ENCODE measurements around the gene CCDC28B.
A peak's percentile ranks its signal among the peaks of the same experiment; 100 is the strongest.

CCDC28B gene

DNA sequence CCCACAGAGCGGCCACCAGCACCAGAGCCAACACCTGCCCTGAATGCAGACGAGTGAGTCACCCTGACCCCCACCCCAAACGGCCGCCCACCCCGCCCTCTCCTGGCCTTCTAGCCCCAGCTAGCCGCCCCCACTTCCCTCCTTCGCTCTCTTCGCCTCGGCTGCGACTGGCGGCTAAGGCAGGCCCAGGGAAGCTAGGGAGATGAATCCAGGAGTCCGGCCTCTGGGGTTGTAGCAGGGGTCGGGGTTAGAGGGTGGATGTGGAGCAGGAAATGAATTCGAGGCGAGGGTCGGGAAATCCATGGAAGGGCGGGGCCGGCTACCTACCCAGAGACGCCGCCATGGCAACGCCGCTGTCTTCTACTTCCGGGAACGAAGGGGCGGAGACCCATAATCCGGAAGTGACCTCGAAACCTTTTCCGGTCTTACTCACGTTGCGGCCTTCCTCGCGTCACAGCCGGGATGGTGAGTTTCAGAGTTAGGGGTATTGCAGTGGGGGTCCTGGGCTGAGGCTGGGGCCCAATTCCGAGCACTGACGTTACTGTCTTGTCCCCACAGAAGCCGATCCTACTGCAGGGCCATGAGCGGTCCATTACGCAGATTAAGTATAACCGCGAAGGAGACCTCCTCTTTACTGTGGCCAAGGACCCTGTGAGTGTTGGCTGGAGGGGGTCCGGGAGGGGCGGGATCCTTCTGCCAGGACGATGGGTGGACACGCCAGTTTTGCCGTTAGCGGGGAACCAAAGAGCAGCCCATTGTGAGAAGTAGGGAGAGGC, 21.8 kb downstream of the CCDC28B start, which contains the start of the genes EIF3I and TMEM234:
EIF3I (plus strand) TSS at position 428 of the 776 bp plus-strand sequence; CDS start at position 463, 35 bp downstream.
TMEM234 (minus strand) TSS at position 374 of the 776 bp plus-strand sequence; CDS start at position 343, 31 bp downstream.
- peak; percentile 81 for DNase-seq (ENCODE audit: low read depth, low spot score)

- no peak for DNase-seq (ENCODE audit: low read depth, low spot score)
These were observed 23.3 kb downstream of the CCDC28B start for GRCh38 chr1:32223683-32224082.

- no peak for DNase-seq (ENCODE audit: low read depth, low spot score)
These were observed 23.9 kb downstream of the CCDC28B start for GRCh38 chr1:32224285-32224684.

DNA sequence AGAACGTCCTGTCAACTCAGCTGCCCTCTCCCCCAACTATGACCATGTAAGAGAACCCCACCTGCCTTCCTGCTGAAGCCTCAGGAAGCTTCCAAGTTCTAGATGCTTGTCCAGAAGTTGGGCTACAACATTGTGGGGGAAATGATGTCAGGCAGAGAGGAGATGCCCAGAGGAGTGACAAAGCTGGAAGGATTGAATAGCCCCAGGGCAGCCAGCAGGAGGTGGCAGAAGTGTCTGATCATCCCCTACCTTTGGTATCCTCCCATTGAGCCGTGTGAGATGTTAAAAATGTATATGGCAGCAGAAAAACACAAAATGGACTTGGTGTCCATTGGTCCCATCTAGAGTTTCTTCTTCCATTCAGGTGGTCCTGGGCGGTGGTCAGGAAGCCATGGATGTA, 28.4 kb downstream of the CCDC28B start:
- DNase-seq (ENCODE audit: low read depth, low spot score): no peak

- no peak for DNase-seq (ENCODE audit: low read depth, low spot score)
These were observed 31.5 kb downstream of the CCDC28B start for GRCh38 chr1:32231843-32232432.

- DNase-seq (ENCODE audit: low read depth, low spot score): no peak
These were observed 32.3 kb downstream of the CCDC28B start for GRCh38 chr1:32232558-32233304.

DNA sequence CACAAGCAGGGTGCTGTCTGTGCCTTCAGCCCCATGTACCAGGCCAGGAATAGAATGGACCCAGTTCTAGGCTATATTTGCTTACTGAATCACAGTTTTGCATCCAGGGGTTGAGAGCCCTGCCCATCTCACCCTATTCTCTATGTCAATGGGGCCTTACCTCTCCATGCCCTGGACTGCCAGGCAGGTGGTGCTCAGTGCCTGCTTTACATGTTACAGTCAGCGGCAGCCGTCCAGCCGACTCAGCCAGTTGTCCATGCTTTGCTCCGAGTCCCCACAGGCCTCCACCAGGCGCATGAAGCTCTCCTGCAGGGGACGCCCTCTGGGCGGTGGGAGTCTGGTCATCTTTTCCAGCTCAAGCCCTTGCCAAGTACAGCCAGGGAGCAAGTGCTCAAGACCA, 34.4 kb downstream of the CCDC28B start:
- DNase-seq (ENCODE audit: low read depth, low spot score): no peak

DNA sequence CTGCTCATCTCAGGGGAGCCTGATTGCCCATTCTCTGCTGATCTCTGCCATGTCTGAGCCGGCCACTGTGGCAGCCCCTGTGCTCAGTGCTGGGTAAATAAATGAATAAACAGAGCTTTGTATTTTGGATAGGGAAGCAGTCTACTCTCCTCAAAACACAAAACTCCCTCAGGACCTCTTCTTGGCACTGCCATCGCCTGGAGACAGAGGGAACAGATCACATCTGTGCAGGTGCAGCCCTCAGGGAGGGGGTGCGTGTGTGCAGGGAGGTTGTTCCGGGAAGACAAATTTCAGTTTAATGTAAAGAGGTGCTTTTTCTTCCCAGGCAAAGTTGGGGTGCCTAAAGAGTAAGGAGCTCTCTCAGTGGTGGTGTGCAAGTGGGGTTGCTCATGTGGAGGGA, 38.9 kb downstream of the CCDC28B start:
- no peak for DNase-seq (ENCODE audit: low read depth, low spot score)

DNA sequence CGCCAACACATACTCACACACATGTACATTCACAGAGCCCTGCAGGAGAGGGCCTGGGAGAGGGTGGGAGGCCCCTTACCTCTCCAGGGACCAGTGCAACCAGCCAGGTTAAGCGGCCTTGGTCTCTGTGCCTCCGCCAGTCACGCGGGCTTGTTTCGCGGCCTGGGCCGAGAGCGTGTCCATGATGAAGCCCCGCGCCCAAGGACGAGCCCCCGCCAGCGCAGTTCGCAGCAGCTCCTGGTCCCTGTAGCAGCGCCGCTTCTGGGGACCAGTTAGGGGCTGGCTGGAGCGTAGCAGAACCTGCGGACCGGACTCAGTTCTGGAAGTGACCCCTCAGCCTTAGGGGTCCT, 39.4 kb downstream of the CCDC28B start:
- DNase-seq (ENCODE audit: low read depth, low spot score): no peak

GRCh38 chr1:32240140-32240951, 40.0 kb downstream of the CCDC28B start:
- no peak for DNase-seq (ENCODE audit: low read depth, low spot score)

DNA sequence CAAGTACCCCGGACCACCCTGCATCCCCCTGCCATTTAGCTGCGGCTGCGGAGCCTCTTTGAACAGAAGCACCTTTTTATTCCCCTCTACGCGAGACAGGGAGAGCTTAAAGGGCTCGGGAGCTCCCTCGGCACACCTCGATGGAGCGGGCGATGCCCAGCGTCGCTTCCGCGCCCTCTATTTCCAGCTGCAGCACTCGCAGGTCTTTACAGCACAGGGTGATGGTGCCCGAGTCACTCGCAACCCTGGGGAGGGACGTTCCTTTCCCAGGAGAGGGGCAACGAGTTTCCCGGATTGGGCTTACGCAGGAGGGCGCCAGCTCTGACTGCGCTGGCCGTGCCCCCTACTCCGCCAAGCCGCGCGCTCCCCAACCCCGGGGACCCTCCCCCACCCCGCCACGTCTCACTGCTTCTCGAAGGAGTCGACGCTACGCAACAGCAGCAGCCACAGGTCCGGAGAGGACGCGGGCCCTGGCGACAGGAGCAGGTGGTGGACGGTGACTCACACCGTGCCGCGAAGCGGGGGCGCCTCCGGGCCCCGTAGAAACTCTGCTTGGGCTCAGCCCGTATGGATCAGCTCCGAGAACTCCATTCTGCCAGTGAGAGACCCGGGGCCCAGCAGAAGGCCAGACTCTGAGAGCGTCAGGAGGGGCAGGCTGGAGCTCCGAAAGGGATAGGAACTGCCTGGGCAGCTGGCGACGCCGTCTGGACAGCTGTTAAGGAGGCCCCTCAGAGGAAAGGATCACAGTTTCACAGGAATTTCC, 40.8 kb downstream of the CCDC28B start:
- no peak for DNase-seq (ENCODE audit: low read depth, low spot score)

DNA sequence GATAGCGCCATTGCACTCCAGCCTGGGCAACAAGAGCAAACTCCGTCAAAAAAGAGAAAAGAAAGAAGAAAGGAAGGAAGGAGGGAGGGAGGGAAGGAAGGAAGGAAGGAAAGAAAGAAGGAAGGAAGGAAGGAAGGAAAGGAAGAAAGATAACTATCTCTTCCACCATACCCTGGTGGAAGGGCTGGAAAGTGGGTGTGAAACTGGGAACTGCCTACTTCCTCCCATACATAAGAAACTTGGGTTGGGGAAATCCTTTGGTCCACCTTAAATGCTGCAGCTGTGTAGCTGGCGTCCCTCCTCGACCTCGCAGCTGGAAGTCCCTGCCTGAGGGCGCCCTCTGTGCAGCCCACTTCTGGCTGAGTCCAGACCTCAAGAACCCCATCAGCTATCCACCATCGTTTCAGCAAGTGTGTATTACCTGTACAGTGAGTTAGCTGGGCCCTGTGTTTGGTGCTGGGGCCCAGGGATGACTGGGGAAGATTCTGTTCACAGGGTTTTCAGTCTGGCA, 42.0 kb downstream of the CCDC28B start:
- no peak for DNase-seq (ENCODE audit: low read depth, low spot score)

DNA sequence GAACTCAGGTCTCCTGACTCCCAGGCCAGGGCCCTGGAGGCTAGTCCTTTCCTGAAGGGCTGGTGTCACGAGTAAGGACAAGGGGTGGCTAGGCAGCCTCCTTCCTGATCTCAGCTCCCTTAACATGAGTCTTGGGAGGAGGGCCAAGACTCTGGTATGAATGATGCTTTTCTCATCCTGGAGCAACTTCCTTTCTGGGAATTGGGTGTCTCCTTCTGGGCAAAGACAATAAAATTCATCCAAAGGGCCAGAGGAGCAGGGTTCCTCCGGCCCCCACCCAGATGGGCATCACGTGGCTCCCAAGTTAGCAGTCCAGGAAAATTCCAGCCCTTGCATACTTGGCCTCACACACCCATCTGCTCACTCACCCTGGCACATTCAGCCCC, 46.5 kb downstream of the CCDC28B start, which contains the start of gene FAM167B:
FAM167B (plus strand) TSS at position 335 of the 386 bp plus-strand sequence. CDS start 200 bp downstream, outside the sequence.
- DNase-seq (ENCODE audit: low read depth, low spot score): no peak

DNA sequence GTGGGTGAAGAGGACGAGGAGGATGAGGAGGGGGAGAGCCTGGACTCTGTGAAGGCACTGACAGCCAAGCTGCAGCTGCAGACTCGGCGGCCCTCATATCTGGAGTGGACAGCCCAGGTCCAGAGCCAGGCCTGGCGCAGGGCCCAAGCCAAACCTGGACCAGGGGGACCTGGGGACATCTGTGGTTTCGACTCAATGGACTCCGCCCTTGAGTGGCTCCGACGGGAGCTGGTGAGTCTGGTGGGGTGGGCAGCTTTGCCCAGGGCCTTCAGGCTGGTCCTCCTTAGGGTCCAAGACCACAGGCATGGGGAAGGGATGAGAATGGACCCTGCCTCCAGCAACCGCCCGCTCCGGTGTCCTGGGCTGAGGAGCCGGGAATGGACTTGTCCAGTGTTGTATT, 47.1 kb downstream of the CCDC28B start:
- no peak for DNase-seq (ENCODE audit: low read depth, low spot score)

DNA sequence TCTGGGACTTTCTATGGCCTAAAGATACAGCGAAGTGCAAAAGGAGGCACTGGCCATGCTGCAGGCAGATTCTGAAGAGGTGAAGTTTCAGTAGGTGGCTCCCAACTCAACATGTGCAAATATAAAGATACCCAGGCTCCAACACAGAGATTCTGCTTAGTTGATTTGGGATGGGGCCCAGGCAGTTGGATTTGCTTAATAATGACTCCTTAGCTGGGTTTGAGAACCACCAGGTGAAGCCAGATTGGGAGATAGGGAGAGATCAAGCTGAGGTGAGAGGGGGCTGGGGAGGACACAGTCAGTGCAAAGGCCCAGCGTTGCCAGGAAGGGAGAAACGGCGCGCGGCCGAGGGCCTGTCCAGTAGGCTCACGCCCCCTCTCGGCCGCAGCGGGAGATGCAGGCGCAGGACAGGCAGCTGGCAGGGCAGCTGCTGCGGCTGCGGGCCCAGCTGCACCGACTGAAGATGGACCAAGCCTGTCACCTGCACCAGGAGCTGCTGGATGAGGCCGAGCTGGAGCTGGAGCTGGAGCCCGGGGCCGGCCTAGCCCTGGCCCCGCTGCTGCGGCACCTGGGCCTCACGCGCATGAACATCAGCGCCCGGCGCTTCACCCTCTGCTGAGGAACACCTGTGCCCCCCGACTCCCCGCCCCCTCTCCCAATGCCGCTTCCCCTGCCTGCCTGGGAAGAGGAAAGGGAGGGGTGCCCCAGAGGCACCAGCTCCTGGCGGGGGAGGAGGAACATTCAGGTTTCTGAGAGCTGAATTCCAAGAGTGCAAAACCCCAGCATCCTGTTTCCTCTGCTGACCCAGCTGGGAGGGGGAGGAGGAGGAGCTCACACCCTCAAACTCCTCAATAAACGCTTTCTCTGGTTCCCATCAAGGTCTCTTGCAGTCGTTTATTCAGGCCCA, 47.8 kb downstream of the CCDC28B start:
- peak; percentile 37 for DNase-seq (ENCODE audit: low read depth, low spot score)

DNA sequence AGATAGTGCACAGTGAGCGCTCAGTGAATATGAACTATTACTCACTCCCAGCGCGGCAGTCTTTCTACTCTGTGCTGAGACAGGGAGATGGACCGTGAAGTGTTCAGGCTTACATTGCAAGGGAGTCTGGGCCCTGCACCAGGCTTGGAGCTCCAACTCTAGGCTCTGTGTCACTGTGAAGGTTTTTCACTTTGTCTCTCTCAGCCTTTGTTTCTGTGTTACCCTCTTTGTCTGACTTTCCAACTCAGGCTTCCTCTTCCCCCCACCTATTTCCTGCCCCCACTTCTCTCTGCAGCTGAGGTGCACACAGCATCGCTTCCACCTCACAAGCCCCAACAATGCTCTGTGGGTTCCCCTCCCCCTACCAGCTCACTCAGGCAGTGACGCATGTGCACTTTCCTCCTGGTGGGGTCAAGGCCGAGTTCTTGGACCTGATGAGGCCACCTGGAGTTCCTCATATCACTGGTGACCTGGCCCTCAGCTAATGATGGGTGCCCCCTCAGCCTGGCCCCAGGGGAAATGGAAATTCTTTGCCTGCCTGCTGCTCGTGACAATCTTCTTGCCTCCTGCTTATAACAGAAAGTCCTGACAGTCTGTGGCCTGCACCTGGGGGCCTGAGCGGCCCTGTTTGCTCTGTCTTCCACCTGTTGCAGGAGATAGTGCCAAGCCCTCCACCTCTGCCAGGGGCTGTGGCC, 49.6 kb downstream of the CCDC28B start:
- peak; percentile 43 for DNase-seq (ENCODE audit: low read depth, low spot score)

DNA sequence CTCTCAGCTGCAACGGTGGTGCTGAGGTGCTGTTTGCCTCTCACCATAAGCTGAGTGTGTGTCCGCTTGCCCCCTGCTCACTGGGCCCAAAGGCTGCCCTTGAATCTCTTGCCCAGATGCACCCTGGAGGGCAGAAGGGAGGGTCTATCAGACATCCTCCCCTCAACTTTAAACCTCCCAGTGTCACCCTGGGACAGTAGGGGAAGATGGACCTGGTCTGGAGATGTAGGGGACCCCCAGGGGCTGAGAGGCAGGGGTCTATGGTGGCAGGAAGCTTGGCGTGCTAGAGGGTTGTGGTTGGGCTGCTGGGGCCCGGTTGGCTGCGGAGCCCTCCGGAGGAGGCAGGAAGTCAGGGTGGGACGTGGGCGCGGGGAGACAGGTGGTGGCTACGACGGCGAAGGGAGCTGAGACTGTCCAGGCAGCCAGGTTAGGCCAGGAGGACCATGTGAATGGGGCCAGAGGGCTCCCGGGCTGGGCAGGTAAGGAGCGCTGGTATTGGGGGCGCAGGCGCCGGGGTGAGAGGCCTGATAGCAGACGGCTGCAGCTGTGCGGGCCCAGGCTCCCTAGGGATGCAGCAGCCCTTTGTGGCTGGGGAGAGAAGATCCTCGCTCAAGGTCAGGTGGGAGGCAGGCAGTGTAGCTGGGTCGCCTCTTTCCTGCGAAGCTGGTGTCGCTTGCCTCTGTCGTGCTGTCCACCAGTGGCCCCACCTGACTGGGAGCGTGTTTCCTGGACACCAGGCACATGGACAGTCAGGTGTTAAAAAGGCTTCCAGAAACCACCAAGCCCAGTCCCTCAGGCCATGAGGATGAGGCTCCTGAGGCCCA, 50.7 kb downstream of the CCDC28B start, which contains the start of gene LCK:
LCK (plus strand) TSS at position 373 of the 824 bp plus-strand sequence. CDS start 23,065 bp downstream, outside the sequence.
- peak; percentile 54 for DNase-seq (ENCODE audit: low read depth, low spot score)

Measured in activated naive CD8-positive, alpha-beta T cell treated with anti-CD3 and anti-CD28 coated beads, Interleukin-2, amount 50 U/mL, for 16 hours (primary cell).